Measurements from ENCODE around the gene OR2L3. TPM values are rescaled to one million over a fixed set of nuclear protein-coding genes. Genes with fewer than 3 reads are reported as not detected.

Gene OR2L3
- total and polyA plus RNA-seq, 12 donors: not detected

DNA sequence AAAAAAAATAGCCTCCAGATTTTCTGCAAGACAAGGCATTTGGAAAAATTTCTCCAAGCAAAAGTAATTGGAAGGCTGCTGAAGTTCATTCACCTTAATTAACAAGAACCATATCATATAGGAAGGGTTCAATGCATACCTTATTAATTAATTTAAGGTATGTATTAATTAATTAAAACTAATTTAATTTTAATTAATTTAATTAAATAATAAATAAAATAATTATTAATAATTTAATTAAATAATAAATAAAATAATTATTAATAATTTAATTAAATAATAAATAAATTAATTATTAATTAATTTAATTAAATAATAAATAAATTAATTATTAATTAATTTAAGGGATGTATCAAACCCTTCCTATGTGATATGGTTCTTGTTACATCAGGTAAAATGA lies 56.2 kb downstream of the OR2L3 start:
- Histone ChIP-seq H3K27me3 (no peaks in the 10 kb centered on the region), H3K9me3 (peaks cover 0 to 40% (median 3%) of the 10 kb centered on the region in 11 donors), H3K27ac (no peak overlapping the region), H3K36me3 (no peaks in the 10 kb centered on the region), H3K4me1 (no peaks in the 10 kb centered on the region), H3K4me3 (no peak overlapping the region)
- TF ChIP-seq, protein P1, sequence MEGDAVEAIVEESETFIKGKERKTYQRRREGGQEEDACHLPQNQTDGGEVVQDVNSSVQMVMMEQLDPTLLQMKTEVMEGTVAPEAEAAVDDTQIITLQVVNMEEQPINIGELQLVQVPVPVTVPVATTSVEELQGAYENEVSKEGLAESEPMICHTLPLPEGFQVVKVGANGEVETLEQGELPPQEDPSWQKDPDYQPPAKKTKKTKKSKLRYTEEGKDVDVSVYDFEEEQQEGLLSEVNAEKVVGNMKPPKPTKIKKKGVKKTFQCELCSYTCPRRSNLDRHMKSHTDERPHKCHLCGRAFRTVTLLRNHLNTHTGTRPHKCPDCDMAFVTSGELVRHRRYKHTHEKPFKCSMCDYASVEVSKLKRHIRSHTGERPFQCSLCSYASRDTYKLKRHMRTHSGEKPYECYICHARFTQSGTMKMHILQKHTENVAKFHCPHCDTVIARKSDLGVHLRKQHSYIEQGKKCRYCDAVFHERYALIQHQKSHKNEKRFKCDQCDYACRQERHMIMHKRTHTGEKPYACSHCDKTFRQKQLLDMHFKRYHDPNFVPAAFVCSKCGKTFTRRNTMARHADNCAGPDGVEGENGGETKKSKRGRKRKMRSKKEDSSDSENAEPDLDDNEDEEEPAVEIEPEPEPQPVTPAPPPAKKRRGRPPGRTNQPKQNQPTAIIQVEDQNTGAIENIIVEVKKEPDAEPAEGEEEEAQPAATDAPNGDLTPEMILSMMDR (IDR thresholded peaks at IDR 0.05): no peak
- ATAC-seq: no peak
- intact Hi-C loops (cut with DNase I): no loop called here
- DNase-seq: no peak

DNA sequence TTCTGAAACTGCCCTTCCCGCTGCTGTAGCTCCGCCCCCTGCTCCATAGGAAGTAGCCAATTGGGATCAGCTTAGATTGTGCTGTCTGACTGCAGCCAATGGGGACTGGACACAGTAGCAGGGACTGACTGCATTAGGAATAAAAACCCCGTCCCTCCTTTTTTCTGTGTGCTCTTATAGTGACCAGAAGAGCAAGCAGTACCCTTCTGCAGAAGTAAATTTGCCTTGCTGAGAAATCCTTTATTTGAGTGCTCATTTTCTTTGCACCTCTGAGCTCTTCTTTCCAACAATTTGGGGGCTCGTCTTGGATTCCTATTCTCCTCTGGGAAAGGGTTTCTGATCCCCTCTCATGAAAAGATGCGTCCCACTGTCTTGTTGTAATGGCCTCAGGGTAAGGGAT lies 64.5 kb downstream of the OR2L3 start:
- TF ChIP-seq, protein P1 (IDR thresholded peaks at IDR 0.05): no peak
- no peaks in the 10 kb centered on the region for H3K27me3 ChIP-seq
- H3K36me3 ChIP-seq: no peaks in the 10 kb centered on the region
- H3K4me1 ChIP-seq: no peaks in the 10 kb centered on the region
- DNase-seq: no peak
- intact Hi-C loops (cut with DNase I): no loop called here
- H3K9me3 ChIP-seq: peaks cover 0 to 73% (median 25%) of the 10 kb centered on the region in 11 donors
- 60 to 76% methylated on average over 5 of the region's 5 CpGs for WGBS, 2 donors
- no peak for ATAC-seq
- H3K27ac ChIP-seq: no peak overlapping the region
- no peak overlapping the region for H3K4me3 ChIP-seq

Other genes with a start within 250 kb of the OR2L3 start
- not detected for gene OR14A16, start 222.7 kb upstream of the OR2L3 start, total RNA-seq
- gene OR14A16, start 222.7 kb upstream of the OR2L3 start, polyA plus RNA-seq: not detected
- gene OR11L1, start 204.9 kb upstream of the OR2L3 start, total RNA-seq: not detected
- gene OR11L1, start 204.9 kb upstream of the OR2L3 start, polyA plus RNA-seq: not detected
- under 1 TPM in 9 of 10 donors, not detected in 1; 0.09 to 0.85 (median 0.33) TPM for gene TRIM58, start 189.6 kb upstream of the OR2L3 start, total RNA-seq
- gene TRIM58, start 189.6 kb upstream of the OR2L3 start, polyA plus RNA-seq: under 1 TPM in 1 of 2 donors, not detected in 1; 0.06 TPM
- gene OR2W3, start 151.2 kb upstream of the OR2L3 start, total RNA-seq: under 1 TPM in 1 of 10 donors, not detected in 9; 0.26 TPM
- under 1 TPM in 1 of 2 donors, not detected in 1; 0.06 TPM for gene OR2W3, start 151.2 kb upstream of the OR2L3 start, polyA plus RNA-seq
- not detected for gene OR2T8, start 126.6 kb upstream of the OR2L3 start, total RNA-seq
- not detected for gene OR2T8, start 126.6 kb upstream of the OR2L3 start, polyA plus RNA-seq
- gene OR2AJ1, start 121.9 kb upstream of the OR2L3 start, total RNA-seq: not detected
- gene OR2AJ1, start 121.9 kb upstream of the OR2L3 start, polyA plus RNA-seq: not detected
- gene OR2L8, start 98.0 kb upstream of the OR2L3 start, total RNA-seq: not detected
- gene OR2L8, start 98.0 kb upstream of the OR2L3 start, polyA plus RNA-seq: not detected
- not detected for gene OR2AK2, start 81.6 kb upstream of the OR2L3 start, total RNA-seq
- not detected for gene OR2AK2, start 81.6 kb upstream of the OR2L3 start, polyA plus RNA-seq
- gene OR2L5, start 33.2 kb upstream of the OR2L3 start, total RNA-seq: not detected
- not detected for gene OR2L5, start 33.2 kb upstream of the OR2L3 start, polyA plus RNA-seq
- gene OR2L2, start 16.8 kb upstream of the OR2L3 start, total RNA-seq: under 1 TPM in 1 of 10 donors, not detected in 9; 0.07 TPM
- gene OR2L2, start 16.8 kb upstream of the OR2L3 start, polyA plus RNA-seq: not detected
- gene OR2L13, start 48.3 kb downstream of the OR2L3 start, total RNA-seq: not detected
- not detected for gene OR2L13, start 48.3 kb downstream of the OR2L3 start, polyA plus RNA-seq
- gene OR2M5, start 98.3 kb downstream of the OR2L3 start, total RNA-seq: not detected
- gene OR2M5, start 98.3 kb downstream of the OR2L3 start, polyA plus RNA-seq: not detected
- not detected for gene OR2M2, start 128.0 kb downstream of the OR2L3 start, total RNA-seq
- not detected for gene OR2M2, start 128.0 kb downstream of the OR2L3 start, polyA plus RNA-seq
- not detected for gene OR2M3, start 150.4 kb downstream of the OR2L3 start, total RNA-seq
- not detected for gene OR2M3, start 150.4 kb downstream of the OR2L3 start, polyA plus RNA-seq
- gene OR2M4, start 184.6 kb downstream of the OR2L3 start, total RNA-seq: not detected
- gene OR2M4, start 184.6 kb downstream of the OR2L3 start, polyA plus RNA-seq: not detected
- gene OR2T33, start 231.1 kb downstream of the OR2L3 start, total RNA-seq: not detected
- gene OR2T33, start 231.1 kb downstream of the OR2L3 start, polyA plus RNA-seq: under 1 TPM in 1 of 2 donors, not detected in 1; 0.03 TPM

Data from heart right ventricle (tissue), 16 donors.